Activated CD4-positive, alpha-beta T cell treated with anti-CD3 and anti-CD28 coated beads, Interleukin-2, Interleukin-6, amounts not matched to agents 100 ng/mL and 50 ng/mL, durations not matched to agents 16 hours and 8 hours (primary cell): ENCODE measurements around the gene GPATCH2L.
A peak's percentile ranks its signal among the peaks of the same experiment; 100 is the strongest.

Source experiments
- DNase-seq: peaks from one replicate; pipeline ENCODE4 v3.0.0-alpha.2; 2020

GPATCH2L gene

GRCh38 chr14:76151398-76152332 is at the start of gene GPATCH2L:
GPATCH2L (plus strand) TSS chr14:76151922; CDS start chr14:76154364, 2,442 bp downstream.
- DNase-seq = peak; percentile 98

GRCh38 chr14:76104802-76105355 is 46.8 kb upstream of the GPATCH2L start:
- DNase-seq = no peak

GRCh38 chr14:76106188-76106587 is 45.5 kb upstream of the GPATCH2L start:
- no peak for DNase-seq

DNA sequence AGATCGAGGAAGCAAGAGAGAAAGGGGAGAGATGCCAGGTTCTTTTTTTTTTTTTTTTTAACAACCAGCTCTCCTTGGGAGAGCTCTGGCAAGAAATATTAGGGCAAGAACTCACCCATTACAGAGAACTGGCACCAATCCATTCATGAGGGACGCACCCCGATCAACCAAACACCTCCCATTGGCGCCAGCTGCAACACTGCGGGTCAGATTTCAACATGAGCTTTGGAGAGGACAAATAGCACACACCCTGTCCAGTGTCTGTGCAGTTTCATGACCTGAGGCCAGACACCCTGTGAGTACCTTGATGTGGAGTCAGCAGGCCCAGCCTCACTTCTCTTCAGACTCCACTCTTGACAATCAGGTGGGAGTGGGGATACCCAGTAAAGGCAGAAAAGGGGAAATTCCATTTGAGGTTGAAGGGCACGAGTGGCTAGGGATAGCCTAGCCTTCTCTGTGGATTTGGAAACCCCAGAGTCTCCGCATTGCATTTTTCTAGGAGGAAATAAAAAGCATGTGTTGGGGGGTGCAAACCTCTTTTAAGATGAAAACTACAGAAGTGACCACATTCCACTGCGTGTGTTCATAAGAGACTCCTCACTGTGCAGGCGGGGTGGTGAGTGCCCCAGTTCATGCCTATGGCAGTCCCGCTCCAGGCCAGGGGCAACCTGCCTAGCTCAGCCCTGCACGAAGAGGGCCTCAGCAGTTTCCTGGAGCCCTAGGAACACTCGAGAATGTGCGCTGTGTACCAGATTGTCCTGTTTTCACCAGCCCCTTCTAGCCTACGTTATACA is 42.4 kb upstream of the GPATCH2L start:
- DNase-seq = no peak

DNA sequence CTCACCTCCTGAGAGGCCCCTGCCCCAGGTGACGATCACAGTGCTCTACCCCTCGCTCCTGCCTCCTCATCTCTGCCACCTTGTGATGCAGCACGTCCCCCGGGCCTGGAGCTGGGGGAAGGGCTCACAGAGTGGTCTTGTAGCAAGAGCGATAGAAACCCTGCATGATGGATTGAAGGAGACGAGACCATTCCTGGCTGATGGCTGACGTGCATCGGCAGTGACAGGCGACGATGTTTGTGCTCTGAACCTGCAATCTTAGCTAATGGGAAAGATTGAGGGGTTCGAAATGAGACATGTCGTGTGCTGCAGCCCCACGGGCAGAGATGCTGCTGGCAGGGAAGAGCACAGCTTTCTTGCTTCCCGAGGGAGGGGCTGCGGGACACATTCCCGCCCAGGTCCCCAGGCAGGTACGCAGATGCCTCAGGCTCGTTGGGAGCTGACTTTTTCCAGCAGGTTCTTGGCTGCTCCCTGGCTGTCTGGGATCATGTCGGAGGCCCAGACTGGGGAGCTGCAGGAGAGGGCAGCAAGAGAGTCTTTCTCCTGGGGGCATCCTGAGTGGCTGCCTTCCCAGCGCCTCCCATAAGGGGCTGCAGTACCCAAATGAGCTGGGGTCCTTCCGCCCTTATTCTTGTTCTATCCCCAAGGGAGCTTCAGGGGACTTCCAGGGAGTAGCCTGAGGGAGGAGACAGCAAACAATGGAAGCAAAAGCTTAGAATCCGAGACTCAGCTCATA is 38.7 kb upstream of the GPATCH2L start:
- DNase-seq = no peak

- no peak for DNase-seq
Measured at GRCh38 chr14:76113691-76114090, 38.0 kb upstream of the GPATCH2L start.

GRCh38 chr14:76115010-76115422 is 36.7 kb upstream of the GPATCH2L start:
- no peak for DNase-seq

GRCh38 chr14:76117789-76118484 is 33.8 kb upstream of the GPATCH2L start:
- DNase-seq = no peak

GRCh38 chr14:76118594-76118993 is 33.1 kb upstream of the GPATCH2L start:
- DNase-seq = no peak

GRCh38 chr14:76121089-76121748 is 30.5 kb upstream of the GPATCH2L start:
- DNase-seq = no peak

- no peak for DNase-seq
Measured at GRCh38 chr14:76123426-76124225, 28.1 kb upstream of the GPATCH2L start.

GRCh38 chr14:76125511-76125910 is 26.2 kb upstream of the GPATCH2L start:
- no peak for DNase-seq

- no peak for DNase-seq
Measured at GRCh38 chr14:76126076-76126475, 25.6 kb upstream of the GPATCH2L start.

- no peak for DNase-seq
Measured at GRCh38 chr14:76129851-76130576, 21.7 kb upstream of the GPATCH2L start.

DNA sequence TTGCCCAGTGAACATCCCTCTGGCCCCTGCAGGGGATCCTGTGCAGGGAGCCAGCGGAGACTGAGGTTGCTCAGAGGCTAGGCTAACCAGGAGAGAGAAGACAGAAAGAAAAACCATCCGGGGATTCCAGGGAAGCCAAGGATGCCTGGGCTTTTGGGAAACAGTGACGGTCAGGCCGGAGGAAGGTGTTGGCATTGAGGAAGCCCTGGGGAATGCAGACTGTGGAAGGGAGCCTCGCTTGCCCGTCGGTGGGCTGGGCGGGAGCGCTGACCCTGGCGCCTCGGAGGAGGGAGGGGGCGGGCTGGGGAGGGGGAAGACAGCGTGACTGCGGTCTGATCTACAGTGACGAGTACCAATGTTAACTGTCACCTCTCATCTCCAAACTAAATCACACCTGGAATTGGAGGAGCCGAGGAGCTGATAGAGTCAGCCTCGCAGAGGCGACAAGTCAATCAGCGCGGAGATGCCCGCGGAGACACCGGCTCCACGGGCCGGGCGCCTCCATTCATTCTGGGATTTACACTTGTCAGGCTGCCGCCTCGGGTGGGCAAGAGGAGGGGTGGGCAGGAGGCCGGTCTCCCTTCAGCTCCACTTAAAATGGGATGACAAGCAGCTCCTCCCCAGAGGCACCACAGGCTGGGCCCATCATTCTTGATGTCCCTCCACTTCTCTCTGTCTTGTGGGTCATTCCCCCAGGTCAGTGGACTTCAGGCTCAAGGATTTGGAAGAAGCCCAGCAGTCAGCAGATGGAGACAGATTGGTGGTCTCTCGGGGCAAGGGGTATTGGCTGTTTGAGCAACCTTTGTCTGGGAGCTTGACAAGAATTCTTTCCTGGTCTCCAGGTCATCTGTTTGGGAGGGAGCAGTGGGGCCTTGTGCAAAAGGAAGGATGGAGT is 20.4 kb upstream of the GPATCH2L start:
- DNase-seq = no peak

DNA sequence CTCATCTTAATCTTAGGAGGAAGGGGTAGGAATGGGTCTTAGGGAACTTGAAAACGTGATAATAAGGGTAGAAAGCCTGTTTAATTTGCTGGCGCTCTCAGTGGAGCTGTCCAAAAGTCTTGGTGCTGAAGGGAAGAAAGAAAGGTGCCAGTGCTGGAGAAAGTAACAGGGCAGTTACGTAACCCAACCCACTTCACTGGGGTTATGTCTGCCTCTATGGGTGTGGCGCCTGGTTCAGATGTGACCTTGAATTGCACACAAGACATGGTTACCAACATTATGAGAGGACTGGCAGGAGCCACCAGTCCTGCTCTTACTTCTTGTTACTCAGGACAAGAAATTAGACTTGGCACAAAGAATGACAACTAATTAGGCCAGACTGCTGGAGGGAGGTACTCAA is 18.6 kb upstream of the GPATCH2L start:
- DNase-seq = peak; percentile 16

DNA sequence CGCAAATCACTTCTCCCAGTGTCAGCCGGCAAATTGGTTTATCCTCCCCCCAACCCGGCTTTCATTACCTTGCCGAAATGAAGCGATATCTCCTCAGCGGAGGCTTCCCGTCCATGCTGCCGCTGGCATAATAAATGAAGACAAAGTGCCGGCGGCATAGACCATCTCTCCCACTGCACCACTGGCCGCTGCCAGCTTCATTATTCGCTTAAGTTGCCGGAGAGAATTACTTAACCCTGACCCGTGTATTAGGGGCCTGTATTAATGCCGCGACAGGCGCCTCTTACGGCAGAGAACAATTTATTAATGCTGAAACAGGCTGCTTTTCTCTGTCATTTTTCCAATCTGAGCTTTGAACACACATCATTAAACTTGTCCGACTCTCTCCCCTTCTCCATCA is 17.5 kb upstream of the GPATCH2L start:
- no peak for DNase-seq

DNA sequence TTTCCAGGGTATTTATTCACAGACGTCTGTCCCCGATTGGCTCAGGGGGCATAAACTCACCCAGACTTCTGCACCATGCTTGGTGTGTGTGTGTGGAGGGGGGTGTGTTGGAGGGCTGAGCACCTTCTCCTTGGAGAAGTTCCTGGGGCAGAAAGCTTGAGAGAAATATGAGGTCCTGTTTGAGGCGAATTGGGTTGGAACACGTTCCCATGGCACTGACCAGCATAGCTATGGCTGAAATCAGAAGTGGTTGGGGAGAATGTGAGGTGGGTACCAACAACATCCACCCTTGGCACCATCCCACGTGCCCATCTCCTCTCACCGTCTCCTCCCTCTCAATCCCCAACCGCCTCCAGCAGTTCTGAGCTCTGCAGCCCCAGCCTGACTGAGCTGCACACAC is 16.0 kb upstream of the GPATCH2L start:
- DNase-seq = no peak
